Vagina (tissue), 2 donors: ENCODE measurements around the gene OSBPL1A.

ENCODE experiments used
- POLR2A ChIP-seq, 2 donors: fragments of 450-650 bp; IDR thresholded peaks; one replicate each; pipeline ENCODE4 v1.6.1; 2017; ENCODE audit warnings: antibody characterized with exemption in 2 of 2, mild to moderate bottlenecking in 2 of 2, moderate library complexity in 2 of 2
- POLR2AphosphoS5 ChIP-seq, 2 donors: sonication (generic); formaldehyde crosslinking; IDR thresholded peaks; one replicate each; pipeline ENCODE4 v1.9.0; 2017; ENCODE audit warnings: antibody characterized with exemption in 2 of 2, mild to moderate bottlenecking in 2 of 2, low read depth in 1 of 2; ENCODE audit not compliant: insufficient read depth in 1 of 2
- TF ChIP-seq, protein P1 (sequence below), 3 experiments: fragments of 450-650 bp in 2 of 3; fragments of 200-600 bp in 1 of 3; sonication (generic) in 1 of 3; IDR thresholded peaks; one replicate each; pipeline ENCODE4 v1.5.1; 2017 to 2019; ENCODE audit warnings: antibody characterized with exemption in 3 of 3, mild to moderate bottlenecking in 2 of 3, moderate library complexity in 2 of 3

GRCh38 chr18:24278591-24278990 lies 119.0 kb downstream of the OSBPL1A start:
- TF ChIP-seq, protein P1, sequence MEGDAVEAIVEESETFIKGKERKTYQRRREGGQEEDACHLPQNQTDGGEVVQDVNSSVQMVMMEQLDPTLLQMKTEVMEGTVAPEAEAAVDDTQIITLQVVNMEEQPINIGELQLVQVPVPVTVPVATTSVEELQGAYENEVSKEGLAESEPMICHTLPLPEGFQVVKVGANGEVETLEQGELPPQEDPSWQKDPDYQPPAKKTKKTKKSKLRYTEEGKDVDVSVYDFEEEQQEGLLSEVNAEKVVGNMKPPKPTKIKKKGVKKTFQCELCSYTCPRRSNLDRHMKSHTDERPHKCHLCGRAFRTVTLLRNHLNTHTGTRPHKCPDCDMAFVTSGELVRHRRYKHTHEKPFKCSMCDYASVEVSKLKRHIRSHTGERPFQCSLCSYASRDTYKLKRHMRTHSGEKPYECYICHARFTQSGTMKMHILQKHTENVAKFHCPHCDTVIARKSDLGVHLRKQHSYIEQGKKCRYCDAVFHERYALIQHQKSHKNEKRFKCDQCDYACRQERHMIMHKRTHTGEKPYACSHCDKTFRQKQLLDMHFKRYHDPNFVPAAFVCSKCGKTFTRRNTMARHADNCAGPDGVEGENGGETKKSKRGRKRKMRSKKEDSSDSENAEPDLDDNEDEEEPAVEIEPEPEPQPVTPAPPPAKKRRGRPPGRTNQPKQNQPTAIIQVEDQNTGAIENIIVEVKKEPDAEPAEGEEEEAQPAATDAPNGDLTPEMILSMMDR (IDR thresholded peaks at IDR 0.05) = no peak
- TF ChIP-seq POLR2AphosphoS5 (IDR thresholded peaks at IDR 0.05; ENCODE audit: insufficient read depth in 1 of 2, low read depth in 1 of 2) (no peak), POLR2A (IDR thresholded peaks at IDR 0.05) (no peak)
